ENCODE results near the gene FOXE1. TPM values are rescaled to one million over a fixed set of nuclear protein-coding genes. Genes with fewer than 3 reads are reported as not detected.

Gene FOXE1
- polyA plus RNA-seq, 1 of the 3 experiments (the other 2 are of a cell fraction), result 0.03 TPM

- Histone ChIP-seq H3K9ac (no peak overlapping the region), H3K9me3 (no peaks in the 10 kb centered on the region)
These were observed 45.3 kb upstream of the FOXE1 start for GRCh38 chr9:97807681-97808080.

GRCh38 chr9:97808415-97808814 lies 44.6 kb upstream of the FOXE1 start:
- no peaks in the 10 kb centered on the region for H3K36me3 ChIP-seq (replicated peaks in 1 of 2; ENCODE audit: control insufficient read depth in 1 of 2, insufficient read depth in 2 of 2, low read length in 1 of 2)
- H4K20me1 ChIP-seq (ENCODE audit: insufficient read depth), result no peaks in the 10 kb centered on the region
- ChIA-PET POLR2A (no interaction called here), CTCF (interaction anchor here (0.6 kb wide), 1 partner anchor 14 kb away, joined by 3 read pairs; no protein-coding TSS in a partner anchor)
- H3K27ac ChIP-seq (ENCODE audit: low read depth in 2 of 2, low read length in 1 of 2), result no peak overlapping the region
- WGBS (ENCODE audit: low lambda C conversion rate), result 49% methylated on average over 5 of the region's 5 CpGs
- no peak overlapping the region for H3K9ac ChIP-seq
- no peak for TF ChIP-seq MAX (IDR thresholded peaks at IDR 0.05; ENCODE audit: low read depth)
- H3K4me2 ChIP-seq, result no peak overlapping the region
- no peak overlapping the region for H2AFZ ChIP-seq (ENCODE audit: low read depth)
- no peak overlapping the region for H3K4me3 ChIP-seq (ENCODE audit: low read depth in 2 of 2, low read length in 1 of 2)
- H3F3A ChIP-seq (replicated peaks; ENCODE audit: insufficient read depth), result no peaks in the 10 kb centered on the region
- H3K27me3 ChIP-seq (ENCODE audit: insufficient read depth), result peaks cover 7% of the 10 kb centered on the region; the same call in 1 of the 2 replicates
- H3K4me1 ChIP-seq (ENCODE audit: control insufficient read depth in 1 of 2, insufficient read depth in 2 of 2, low read depth in 1 of 2, low read length in 1 of 2), result no peaks in the 10 kb centered on the region; a peak in 1 of 4 replicates
- DNase-seq, result no peak
- H3K9me3 ChIP-seq, result no peaks in the 10 kb centered on the region
- H3K79me2 ChIP-seq (ENCODE audit: insufficient read depth), result no peaks in the 10 kb centered on the region
- H3K9me2 ChIP-seq, result no peaks in the 10 kb centered on the region

More at GRCh38 chr9:97807681-97808080, 45.3 kb upstream of the FOXE1 start:
- Histone ChIP-seq H2AFZ (ENCODE audit: low read depth) (no peak overlapping the region), H3K27me3 (ENCODE audit: insufficient read depth) (peaks cover 7% of the 10 kb centered on the region; the same call in 1 of the 2 replicates), H3K9me2 (no peaks in the 10 kb centered on the region), H3K27ac (ENCODE audit: low read depth in 2 of 2, low read length in 1 of 2) (no peak overlapping the region), H4K20me1 (ENCODE audit: insufficient read depth) (no peaks in the 10 kb centered on the region), H3K79me2 (ENCODE audit: insufficient read depth) (no peaks in the 10 kb centered on the region), H3F3A (replicated peaks; ENCODE audit: insufficient read depth) (no peaks in the 10 kb centered on the region), H3K4me2 (no peak overlapping the region), H3K4me3 (ENCODE audit: low read depth in 2 of 2, low read length in 1 of 2) (no peak overlapping the region), H3K4me1 (ENCODE audit: control insufficient read depth in 1 of 2, insufficient read depth in 2 of 2, low read depth in 1 of 2, low read length in 1 of 2) (no peaks in the 10 kb centered on the region; a peak in 1 of 4 replicates), H3K36me3 (replicated peaks in 1 of 2; ENCODE audit: control insufficient read depth in 1 of 2, insufficient read depth in 2 of 2, low read length in 1 of 2) (no peaks in the 10 kb centered on the region)
- ChIA-PET POLR2A (no interaction called here), CTCF (interaction anchor here (0.6 to 0.8 kb wide), 2 partner anchors 13 to 201 kb away, joined by 3 read pairs; no protein-coding TSS in a partner anchor)
- no peak for TF ChIP-seq MXI1 (IDR thresholded peaks at IDR 0.05; ENCODE audit: low read depth, low read length)
- no peak for TF ChIP-seq TEAD4 (IDR thresholded peaks at IDR 0.05; ENCODE audit: borderline replicate concordance, insufficient read depth)
- TF ChIP-seq GATA2 (CRISPR knock-in tag; IDR thresholded peaks at IDR 0.05), result no peak
- no peak for TF ChIP-seq RXRA (IDR thresholded peaks at IDR 0.05; ENCODE audit: borderline replicate concordance, low read depth)
- no peak for TF ChIP-seq ELF1 (IDR thresholded peaks at IDR 0.05)
- no peak for TF ChIP-seq IRF3 (IDR thresholded peaks at IDR 0.05; ENCODE audit: low read depth, low read length)
- no peak for TF ChIP-seq FOSL2 (IDR thresholded peaks at IDR 0.05; ENCODE audit: borderline replicate concordance, low read depth)
- TF ChIP-seq TAF1 (IDR thresholded peaks at IDR 0.05; ENCODE audit: borderline replicate concordance, low read depth, low read length), result no peak
- DNase-seq, result no peak
- 0% methylated on average over 2 of the region's 2 CpGs for WGBS (ENCODE audit: low lambda C conversion rate)

- no peak overlapping the region for H3K27ac ChIP-seq (ENCODE audit: low read depth in 2 of 2, low read length in 1 of 2)
- no peak overlapping the region for H3K4me2 ChIP-seq
- no peaks in the 10 kb centered on the region for H3K79me2 ChIP-seq (ENCODE audit: insufficient read depth)
- H3K9ac ChIP-seq, result no peak overlapping the region
- ChIA-PET POLR2A (no interaction called here), CTCF (no interaction called here)
- peaks cover 3% of the 10 kb centered on the region; the same call in 1 of the 2 replicates for H3K27me3 ChIP-seq (ENCODE audit: insufficient read depth)
- H2AFZ ChIP-seq (ENCODE audit: low read depth), result no peak overlapping the region
- no peaks in the 10 kb centered on the region for H3K9me3 ChIP-seq
- no peak overlapping the region for H3K4me3 ChIP-seq (ENCODE audit: low read depth in 2 of 2, low read length in 1 of 2)
- no peaks in the 10 kb centered on the region for H3K9me2 ChIP-seq
- no peaks in the 10 kb centered on the region for H3K4me1 ChIP-seq (ENCODE audit: control insufficient read depth in 1 of 2, insufficient read depth in 2 of 2, low read depth in 1 of 2, low read length in 1 of 2)
- H4K20me1 ChIP-seq (ENCODE audit: insufficient read depth), result no peaks in the 10 kb centered on the region
- no peaks in the 10 kb centered on the region for H3K36me3 ChIP-seq (replicated peaks in 1 of 2; ENCODE audit: control insufficient read depth in 1 of 2, insufficient read depth in 2 of 2, low read length in 1 of 2)
- no peaks in the 10 kb centered on the region for H3F3A ChIP-seq (replicated peaks; ENCODE audit: insufficient read depth)
- WGBS (ENCODE audit: low lambda C conversion rate), result 30% methylated on average over 2 of the region's 2 CpGs
- no peak for DNase-seq
- no peak for TF ChIP-seq MAX (IDR thresholded peaks at IDR 0.05; ENCODE audit: low read depth)
- TF ChIP-seq FOXM1 (IDR thresholded peaks at IDR 0.05; ENCODE audit: low read depth), result no peak
- TF ChIP-seq IRF3 (IDR thresholded peaks at IDR 0.05; ENCODE audit: low read depth, low read length), result no peak
- no peak for TF ChIP-seq EZH2phosphoT487 (IDR thresholded peaks at IDR 0.05; ENCODE audit: borderline replicate concordance, low read depth)
- no peak for TF ChIP-seq RXRA (IDR thresholded peaks at IDR 0.05; ENCODE audit: borderline replicate concordance, low read depth)
- no peak for TF ChIP-seq EP300 (IDR thresholded peaks at IDR 0.05; ENCODE audit: borderline replicate concordance in 1 of 2, low read depth in 1 of 2, low read length in 1 of 2)
- TF ChIP-seq MXI1 (IDR thresholded peaks at IDR 0.05; ENCODE audit: low read depth, low read length), result no peak
- TF ChIP-seq REST (IDR thresholded peaks at IDR 0.05; ENCODE audit: low read depth, low read length), result no peak
These were observed 44.1 kb upstream of the FOXE1 start for GRCh38 chr9:97808972-97809371.

Data from SK-N-SH (cell line).